Activated CD4-positive, CD25-positive, alpha-beta regulatory T cell treated with anti-CD3 and anti-CD28 coated beads, Interleukin-2, amount 50 U/mL, for 24 hours (primary cell): ENCODE results near the gene SETBP1.

Experiments
- ATAC-seq, 2 donors: fragments of 150-1000 bp; cut with Tn5 transposase; one replicate each; pipeline ENCODE4 v1.10.0; 2021; ENCODE audit warnings: mild to moderate bottlenecking in 1 of 2, moderate library complexity in 1 of 2

SETBP1 gene

GRCh38 chr18:44680273-44681075, at the start of gene SETBP1:
Gene SETBP1 (plus strand): TSS chr18:44680888. CDS start chr18:44701347, 20,459 bp downstream.
- ATAC-seq, result no peak

DNA sequence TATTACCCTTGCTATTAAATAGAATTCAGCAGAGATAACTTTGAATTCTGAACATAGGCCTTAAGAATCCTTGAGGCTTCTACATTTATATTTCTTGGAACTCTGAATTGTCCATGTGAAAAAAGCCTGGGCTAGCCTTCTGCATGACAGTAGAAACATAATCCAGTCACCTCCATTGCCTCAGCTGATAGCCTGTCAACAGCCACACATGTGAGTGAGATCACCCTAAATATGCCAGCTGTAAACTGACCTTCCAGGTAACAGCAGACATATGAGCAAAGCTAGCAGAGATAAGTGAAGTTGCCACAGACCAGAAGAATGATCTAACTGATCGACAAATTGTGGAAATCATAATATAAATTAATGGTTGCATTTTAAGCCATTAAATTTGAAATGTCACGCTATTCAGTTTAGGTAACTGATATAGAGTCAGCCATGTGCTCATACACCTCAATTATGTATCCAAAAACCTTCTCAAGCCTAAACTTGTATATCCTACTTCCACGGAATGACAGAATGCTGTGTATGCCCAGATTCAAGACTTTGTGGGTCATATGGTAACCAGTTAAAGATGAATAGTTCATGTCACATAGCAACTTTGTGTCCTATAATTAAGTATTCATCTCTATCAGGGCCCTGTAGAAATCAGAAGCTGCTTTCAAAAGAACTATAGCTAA, 48.1 kb upstream of the SETBP1 start:
- ATAC-seq, result no peak

GRCh38 chr18:44635546-44635945, 45.1 kb upstream of the SETBP1 start:
- ATAC-seq, result no peak

GRCh38 chr18:44636241-44636640, 44.4 kb upstream of the SETBP1 start:
- ATAC-seq, result no peak

GRCh38 chr18:44637210-44638033, 43.3 kb upstream of the SETBP1 start:
- peak; percentile 25 to 66 for ATAC-seq

GRCh38 chr18:44638034-44638540, 42.6 kb upstream of the SETBP1 start:
- ATAC-seq, result no peak

DNA sequence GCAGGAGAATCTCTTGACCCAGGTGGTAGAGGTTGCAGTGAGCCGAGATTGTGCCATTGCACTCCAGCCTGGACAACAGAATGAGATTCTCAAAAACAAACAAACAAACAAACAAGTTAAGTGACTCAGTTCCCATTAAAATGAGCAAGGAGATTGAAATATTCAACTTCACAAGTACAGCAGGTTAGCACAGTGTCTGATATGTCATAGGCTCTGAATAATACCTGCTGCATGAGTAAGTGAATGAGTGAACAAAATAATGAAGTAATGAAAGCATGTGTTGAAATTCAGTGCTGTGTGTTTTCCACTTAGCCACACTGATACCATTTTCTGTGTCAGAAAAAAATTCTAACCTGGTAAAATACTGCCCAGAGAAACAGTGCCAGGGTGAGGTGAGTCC, 41.9 kb upstream of the SETBP1 start:
- ATAC-seq, result no peak

DNA sequence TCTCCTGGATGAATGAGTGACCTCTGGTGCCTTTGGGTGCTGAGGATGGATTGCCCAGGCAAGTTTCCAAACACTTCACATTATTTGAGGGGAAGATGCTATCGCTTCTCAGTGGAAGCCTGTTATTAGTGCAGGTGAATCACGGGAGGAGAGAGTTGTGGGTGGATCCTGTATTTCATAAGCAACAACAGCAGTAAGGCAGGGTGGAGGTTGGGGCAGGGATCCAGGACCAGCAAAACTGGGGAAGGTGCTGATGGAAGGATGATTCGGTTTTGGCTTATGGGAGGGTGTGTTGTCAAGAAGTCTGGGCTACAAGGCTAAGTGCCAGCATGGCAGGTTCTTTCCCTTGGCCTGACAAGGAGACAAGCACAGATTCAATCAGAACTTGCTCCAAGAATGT, 37.7 kb upstream of the SETBP1 start:
- ATAC-seq, result no peak

DNA sequence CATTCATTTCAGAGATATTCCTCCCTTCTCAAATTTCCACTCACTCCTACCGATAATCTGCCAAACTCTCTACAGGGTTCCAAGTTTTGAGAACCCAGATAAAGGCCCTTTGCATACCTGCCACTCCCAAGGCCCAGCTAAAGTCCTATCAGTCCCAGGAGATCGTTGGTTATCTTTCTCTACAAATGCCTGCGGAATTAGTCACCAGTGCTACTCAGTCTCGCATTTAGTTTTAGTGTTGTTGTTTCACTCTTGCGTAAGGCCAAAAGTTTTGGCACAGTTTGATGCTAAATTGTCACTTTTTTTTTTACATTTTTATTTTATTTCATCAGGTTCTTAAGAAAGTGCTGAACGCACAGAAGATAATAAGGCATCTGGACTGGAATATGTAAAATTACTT, 29.2 kb upstream of the SETBP1 start:
- no peak for ATAC-seq

DNA sequence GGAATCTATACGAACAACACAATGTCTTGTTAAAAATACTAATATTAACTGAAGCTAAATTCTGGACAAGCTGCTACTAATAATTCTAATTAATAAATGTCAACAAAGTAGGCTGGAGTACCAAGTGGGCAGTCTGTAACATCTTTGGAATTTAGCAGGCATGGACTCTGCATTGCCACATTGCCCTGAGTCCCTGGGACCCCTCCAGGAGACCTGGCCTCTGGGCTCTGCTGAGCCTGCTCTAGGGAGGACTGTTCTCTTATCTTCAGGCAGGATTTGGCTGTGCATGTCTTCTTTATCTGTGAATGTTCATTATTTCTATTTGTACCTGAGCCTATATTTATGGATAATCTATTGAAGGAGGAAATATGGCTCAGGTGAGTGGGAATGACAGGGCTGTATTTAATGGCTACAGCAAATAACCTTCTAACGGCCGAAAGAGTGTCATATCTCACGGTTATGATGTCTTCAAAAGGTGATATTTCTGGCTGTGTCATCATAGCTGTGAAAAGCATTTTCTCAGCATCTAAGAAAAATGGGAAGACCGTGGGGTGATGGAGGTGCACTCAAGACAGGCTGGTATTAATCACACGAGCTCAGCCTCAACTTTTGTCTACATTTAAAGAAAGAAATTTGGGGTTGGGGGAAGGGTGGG, 28.6 kb upstream of the SETBP1 start:
- no peak for ATAC-seq

DNA sequence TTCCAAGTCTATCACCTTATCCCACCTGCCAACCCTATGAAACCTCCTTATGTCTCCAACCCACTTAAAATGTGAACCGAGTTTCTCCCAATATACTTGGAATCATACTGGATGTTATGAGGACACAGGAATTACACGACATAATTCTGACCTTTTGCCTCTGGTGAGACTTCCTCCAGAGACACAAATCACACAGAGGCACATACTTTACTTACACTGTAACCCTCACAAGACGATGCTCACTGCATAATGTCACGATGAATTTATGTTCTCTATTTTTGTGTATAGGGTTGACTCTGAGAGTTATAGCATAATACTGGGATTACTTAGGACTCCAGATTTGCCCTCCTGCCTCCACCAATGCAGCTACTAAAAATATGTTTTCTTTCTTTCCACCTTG, 28.0 kb upstream of the SETBP1 start:
- ATAC-seq, result no peak

GRCh38 chr18:44654573-44654972, 26.1 kb upstream of the SETBP1 start:
- ATAC-seq, result no peak

GRCh38 chr18:44655435-44655834, 25.3 kb upstream of the SETBP1 start:
- ATAC-seq, result no peak

DNA sequence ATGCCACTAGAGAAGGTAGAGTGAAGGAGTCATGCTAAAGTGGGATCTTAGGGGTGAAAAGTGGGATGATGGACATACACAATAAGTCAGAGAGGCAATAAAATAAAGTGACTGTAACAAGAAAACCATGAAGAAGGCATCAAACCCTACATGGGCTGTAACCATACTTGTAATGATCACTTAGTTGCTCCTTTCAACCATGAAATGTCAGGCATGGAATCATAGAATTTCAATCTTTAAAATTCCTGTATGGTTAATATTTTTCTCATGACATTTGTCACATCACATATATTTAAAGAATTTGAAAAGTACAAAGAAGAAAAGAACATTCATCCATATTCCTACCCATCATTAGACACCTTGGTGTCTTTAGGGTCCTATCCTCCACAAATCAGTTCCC, 20.9 kb upstream of the SETBP1 start:
- ATAC-seq, result no peak

DNA sequence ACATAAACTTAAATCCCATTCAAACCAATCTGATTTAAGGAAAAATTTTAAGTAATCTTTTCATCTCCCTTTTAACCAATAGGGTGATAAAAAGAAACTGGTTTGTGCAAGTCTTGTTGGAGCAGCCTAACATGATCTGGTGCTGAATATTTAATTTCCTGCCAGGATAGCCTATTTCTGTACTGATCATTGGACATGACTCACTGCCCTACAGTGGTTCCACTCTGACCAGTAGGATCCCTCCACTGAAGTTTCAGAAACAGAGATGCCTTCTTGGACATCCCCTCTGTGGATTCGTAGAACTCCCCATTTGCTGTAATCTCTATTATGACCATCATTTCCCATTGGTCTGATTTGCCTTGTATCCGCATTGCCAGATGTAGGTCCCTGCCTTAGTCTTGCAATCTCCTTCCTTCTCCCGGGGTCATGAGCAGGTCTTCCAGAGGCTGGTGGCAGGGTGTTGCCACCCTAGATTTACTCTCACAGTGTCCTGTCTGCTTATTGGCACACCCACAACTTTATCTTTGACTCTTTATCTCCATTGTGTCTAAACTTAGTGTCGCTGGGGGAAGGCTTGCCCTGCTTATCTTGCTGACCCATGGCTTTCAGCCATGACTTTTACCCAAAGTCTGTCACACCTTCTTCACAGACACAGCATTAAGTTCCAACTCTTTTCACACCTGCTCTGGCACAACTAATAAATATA, 12.3 kb upstream of the SETBP1 start:
- ATAC-seq, result no peak

DNA sequence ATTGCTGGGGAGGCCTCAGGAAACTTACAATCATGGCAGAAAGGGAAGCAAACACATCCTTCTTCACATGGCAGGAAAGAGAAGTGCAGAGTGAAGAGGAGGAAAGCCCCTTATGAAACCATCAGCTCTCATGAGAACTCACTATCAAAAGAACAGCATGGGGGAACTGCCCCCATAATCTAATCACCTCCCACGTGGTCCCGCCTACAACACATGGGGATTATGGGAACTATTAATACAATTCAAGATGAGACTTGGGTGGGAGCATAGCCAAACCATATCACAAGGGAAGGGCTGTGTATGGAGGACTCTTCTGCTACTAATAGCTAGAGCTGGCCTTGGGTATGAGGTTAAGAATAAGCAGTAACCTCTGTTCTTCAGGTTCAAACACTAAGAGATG, 8.8 kb upstream of the SETBP1 start:
- ATAC-seq, result no peak

DNA sequence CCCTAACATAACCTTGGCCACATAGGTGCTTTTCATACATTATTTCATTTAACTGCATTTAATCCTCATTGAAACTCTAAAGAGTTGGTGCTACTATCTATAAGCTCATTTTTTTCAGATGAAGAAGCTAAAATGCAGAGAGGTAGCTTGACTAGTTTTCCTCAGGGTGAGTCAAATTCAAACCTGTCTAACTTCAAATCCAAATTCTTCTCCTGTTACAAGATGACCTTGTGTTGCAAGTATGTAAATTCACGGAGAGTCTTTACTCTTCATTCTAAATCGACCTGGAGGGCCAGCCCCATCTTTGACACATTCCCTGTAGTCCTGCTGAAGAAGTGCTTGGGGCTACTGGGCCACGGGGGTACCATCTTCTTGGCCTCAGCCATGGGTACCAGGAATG, 8.2 kb upstream of the SETBP1 start:
- ATAC-seq, result no peak

GRCh38 chr18:44673256-44673880, 7.3 kb upstream of the SETBP1 start:
- no peak for ATAC-seq

DNA sequence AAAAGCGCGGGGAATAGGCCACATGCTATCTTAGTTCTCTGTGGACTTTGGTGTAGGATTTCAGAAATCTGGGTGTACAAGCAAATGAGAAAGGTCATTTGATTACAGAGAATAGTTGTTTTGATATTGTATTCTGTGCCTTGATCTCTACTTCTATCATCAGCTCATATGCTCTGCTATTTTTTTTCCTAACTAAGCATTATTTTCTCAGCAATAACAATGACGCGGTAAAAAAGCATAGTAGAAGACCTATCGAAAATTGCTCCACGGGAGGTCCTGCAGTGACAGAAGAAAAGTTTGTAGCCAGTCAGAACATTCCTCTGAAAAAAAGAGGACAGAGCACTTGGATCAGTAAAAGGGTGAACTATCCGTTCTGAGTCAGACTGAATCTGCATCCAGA, 2.8 kb upstream of the SETBP1 start:
- no peak for ATAC-seq

DNA sequence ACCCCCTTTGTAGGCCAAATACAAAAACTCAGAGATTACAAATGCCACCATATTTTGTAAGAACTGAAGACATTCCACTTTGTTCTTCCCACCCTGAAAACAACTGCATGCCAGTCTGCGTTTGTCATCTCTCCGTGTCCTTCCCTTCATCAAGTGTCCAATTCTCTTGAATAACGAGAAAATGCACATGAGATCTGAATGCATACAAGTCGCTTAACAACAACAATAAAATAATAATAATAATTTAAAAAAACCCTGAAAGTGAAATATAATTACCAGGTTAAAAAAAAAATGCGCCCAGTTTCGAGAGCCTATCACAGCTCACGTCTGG, 2.0 kb upstream of the SETBP1 start:
- ATAC-seq, result no peak

GRCh38 chr18:44679056-44679913, 1.4 kb upstream of the SETBP1 start:
- ATAC-seq, result peak; percentile 92 to 96
